NCI-H774 (cell line): ENCODE data around the gene THAP9.
A peak's percentile ranks its signal among the peaks of the same experiment; 100 is the strongest.
"Not testable (repeated sequence)": the region's sequence is repeated elsewhere in the genome, so short reads cannot be mapped to it uniquely, and the experiment has no call there.

Experiments
- DNase-seq: peaks from one replicate; lab custom pipeline; 2025; lab: John Stamatoyannopoulos, UW

Gene THAP9, protein sequence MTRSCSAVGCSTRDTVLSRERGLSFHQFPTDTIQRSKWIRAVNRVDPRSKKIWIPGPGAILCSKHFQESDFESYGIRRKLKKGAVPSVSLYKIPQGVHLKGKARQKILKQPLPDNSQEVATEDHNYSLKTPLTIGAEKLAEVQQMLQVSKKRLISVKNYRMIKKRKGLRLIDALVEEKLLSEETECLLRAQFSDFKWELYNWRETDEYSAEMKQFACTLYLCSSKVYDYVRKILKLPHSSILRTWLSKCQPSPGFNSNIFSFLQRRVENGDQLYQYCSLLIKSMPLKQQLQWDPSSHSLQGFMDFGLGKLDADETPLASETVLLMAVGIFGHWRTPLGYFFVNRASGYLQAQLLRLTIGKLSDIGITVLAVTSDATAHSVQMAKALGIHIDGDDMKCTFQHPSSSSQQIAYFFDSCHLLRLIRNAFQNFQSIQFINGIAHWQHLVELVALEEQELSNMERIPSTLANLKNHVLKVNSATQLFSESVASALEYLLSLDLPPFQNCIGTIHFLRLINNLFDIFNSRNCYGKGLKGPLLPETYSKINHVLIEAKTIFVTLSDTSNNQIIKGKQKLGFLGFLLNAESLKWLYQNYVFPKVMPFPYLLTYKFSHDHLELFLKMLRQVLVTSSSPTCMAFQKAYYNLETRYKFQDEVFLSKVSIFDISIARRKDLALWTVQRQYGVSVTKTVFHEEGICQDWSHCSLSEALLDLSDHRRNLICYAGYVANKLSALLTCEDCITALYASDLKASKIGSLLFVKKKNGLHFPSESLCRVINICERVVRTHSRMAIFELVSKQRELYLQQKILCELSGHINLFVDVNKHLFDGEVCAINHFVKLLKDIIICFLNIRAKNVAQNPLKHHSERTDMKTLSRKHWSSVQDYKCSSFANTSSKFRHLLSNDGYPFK

DNA sequence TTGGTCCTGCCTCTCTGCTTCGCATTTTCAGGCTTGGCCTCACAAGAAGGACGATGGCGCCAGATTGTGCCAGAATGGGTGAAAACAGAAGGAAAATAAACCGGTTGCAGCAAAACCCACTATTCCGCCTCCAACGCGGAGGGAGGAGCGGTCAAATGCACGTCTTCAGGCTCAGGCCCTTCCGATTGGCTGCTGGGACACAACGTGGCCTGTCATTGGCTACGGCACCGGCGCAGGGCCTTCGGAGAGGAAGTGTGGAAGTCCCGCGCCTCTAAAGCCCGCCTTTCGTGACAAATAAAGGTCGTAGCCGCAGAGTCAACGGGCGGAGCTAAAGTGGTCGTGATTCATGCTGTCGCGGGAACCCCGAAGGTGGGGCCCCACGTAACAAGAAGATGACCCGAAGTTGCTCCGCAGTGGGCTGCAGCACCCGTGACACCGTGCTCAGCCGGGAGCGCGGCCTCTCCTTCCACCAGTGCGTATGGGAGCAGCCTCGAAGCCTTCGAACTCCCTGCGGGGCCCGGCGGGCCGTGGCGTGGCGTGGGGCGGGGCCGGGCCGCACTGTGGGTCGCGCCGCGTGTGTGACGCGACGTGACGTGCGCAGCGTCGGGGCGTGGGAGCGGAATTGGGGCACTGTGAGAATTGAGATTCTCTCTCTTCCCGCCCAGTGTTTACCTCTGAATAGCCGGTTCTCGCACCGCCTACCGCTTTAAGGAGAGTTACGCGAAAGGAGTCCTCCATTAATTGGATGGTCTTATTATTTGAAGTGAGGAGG lies at the start of gene THAP9:
Gene THAP9 (plus strand): TSS at position 325 of the 772 bp plus-strand sequence. CDS start 68 bp downstream, at position 393.
- DNase-seq: peak; percentile 90

- DNase-seq: no peak
Observed at GRCh38 chr4:82851318-82851717, 49.2 kb upstream of the THAP9 start.

- DNase-seq: no peak
Observed at GRCh38 chr4:82851885-82852750, 48.4 kb upstream of the THAP9 start.

DNA sequence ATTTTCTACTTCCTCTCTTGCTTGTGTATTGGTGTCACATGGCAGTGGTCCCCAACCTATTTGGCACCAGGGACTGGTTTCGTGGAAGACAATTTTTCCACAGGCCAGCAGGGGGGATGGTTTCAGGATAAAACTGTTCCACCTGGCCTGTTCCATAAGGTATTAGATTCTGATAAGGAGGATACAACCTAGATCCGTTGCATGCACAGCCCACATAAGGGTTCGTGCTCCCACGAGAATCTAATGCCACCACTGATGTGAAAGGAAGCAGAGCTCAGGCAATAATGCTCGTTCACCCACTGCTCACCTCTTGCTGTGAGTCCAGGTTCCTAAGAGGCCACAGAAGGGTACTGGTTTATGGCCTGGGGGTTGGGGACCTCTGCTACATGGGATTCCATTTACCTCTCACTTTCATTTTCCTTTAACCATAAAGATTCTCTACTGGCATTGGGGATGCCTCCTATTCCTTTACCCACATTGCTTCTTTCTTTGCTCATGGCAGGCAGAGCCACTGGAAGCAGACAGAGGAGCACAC lies 47.7 kb upstream of the THAP9 start:
- DNase-seq: no peak

DNA sequence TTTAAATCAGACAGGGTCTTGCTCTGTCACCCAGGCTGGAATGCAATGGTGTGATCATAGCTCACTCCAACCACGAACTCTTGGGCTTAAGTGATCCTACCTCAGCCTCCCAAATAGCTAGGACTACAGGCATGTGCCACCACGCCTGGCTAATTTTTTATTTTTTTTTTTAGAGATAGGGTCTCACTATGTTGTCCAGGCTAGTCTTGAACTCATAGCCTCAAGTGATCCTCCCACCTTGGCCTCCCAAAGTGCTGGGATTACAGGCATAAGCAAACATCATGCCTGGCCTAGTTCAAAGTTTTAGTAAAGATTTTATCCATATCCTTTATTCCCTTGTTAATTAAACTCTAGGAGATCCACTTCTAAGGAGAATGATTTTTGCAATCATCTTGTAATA lies 40.0 kb upstream of the THAP9 start:
- not testable (repeated sequence) for DNase-seq

- DNase-seq: no peak
Observed at GRCh38 chr4:82861529-82861928, 39.0 kb upstream of the THAP9 start.

DNA sequence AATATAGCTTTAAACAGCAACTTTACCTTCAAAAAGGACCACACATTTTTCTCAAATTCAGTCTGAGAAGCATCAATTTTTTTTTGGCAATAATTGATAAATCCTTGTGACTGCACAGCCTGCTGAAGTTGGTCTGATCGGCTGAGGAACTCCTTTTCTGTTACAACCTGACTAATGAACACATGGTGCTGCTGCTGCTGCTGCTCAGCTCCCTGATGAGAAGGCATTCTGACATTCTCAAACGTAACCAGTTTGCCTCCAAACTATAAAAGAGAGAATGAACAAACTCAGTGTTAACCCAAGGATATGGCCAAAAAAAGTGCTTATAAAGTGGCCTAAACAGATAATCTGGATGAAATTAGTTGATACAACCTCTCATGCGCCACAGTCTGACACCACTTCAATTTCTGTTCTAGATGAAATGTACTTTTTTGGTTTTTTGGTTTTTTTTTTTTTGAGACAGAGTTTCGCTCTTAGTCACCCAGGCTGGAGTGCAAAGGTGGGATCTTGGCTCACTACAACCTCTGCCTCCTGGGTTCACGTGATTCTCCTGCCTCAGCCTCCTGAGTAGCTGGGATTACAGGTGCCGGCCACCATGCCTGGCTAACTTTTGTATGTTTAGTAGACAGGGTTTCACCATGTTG lies 36.1 kb upstream of the THAP9 start:
- DNase-seq: no peak

GRCh38 chr4:82865592-82865991 lies 34.9 kb upstream of the THAP9 start:
- DNase-seq: no peak

GRCh38 chr4:82866033-82866432 lies 34.5 kb upstream of the THAP9 start:
- not testable (repeated sequence) for DNase-seq

DNA sequence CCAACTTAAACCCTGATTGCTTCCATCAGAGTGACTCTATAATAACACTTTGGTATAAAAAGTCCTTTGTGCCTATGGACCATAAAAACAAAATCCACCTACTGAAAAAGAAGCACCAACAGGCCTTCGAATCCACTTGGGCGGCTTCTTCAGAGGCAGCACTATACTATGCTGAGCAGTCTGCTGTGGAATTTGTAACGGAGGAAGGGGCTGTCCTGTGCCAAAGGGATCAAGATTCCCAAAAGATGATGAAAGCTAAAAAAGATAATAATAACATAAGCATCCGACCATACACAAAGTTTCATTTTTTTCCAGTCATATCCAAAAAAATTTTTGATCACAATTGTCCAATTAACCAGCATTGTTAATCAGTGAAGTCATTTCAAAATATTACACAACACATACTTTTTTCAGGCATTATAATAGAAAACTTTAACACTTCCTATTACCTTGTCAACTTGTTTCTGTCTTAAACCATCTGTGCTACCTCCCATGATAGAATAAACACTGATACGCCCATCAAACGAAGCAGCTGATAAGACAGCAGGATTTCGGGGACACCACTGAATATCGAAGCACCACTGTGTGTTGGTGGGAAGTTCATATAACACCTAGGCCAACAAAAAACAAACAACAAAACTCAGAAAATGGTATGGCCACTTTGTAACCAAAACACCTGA lies 33.7 kb upstream of the THAP9 start:
- no peak for DNase-seq

- DNase-seq: no peak
Observed at GRCh38 chr4:82868572-82868971, 32.0 kb upstream of the THAP9 start.

DNA sequence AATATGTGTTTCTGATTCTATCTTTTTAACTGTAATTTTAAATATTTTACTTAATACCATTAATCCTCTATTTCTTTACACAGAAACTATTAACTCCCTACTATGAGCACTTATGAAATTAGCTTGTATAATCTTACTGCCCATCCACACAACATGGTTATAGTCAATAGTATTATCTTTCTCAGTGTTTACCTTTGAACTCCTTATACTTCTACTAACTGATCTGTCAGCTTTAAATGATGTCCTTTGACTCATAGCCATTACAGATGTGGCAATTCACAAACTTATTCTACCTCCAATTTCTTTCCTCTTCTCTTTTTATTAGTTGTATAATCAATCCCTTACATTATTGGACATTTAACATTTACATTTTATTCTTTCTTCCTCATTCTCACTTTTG lies 15.1 kb upstream of the THAP9 start:
- no peak for DNase-seq

DNA sequence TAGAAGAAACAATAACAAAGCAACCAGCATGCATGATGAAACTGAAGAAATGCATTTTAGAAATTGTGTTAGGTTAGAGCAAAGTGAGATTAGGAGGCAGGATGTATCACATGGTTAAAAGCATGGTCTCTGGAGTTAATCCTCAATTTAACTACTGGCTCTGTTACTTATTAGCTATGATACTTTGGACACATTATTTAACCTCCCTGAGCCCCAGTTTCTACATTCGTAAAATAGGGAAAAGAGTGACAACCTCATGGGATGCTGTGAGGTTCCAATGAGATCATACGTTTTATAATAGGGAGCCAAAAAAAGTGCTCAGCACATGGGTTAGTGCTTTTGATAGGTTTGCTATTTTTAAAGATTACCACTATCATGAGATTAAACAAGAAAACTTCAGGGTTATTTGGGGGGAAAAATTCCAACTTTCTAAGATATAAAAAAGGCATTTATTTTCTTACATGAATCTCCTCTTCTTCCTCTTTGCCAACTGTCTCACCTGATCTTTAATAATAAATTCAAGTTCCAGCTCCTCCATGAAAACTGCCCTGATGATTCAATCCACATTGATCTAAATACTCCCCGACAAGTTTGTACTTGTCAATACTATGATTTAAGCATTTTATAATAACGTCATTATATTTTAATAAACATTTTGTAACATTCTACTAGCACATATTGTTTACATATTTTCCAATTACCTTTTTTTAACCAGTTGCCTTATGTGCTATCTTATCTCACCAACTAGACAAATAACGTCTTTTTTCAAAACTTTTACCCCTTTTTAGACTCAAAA lies 14.2 kb upstream of the THAP9 start:
- DNase-seq: no peak

DNA sequence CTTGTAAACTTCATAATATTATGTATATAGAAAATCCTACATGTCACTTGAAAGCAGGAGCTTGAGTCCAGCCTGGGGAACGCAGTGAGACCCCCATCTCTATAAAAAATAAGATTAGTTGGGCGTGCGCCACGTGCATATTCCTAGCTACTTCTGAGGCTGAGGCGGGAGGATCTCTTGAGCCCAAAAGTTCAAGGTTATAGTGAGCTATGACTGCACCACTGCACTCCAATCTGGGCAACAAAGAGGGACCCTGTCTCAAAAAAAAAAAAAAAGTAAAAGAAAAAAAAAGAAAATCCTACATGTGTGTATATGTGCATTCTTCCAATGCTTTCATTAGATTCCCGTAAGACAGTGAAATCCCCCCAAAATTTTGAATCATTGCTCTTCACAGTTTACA lies 11.2 kb upstream of the THAP9 start:
- DNase-seq: no peak

GRCh38 chr4:82890528-82890900 lies 10.0 kb upstream of the THAP9 start:
- DNase-seq: no peak

- peak; percentile 84 for DNase-seq
Observed at GRCh38 chr4:82890901-82891706, 9.4 kb upstream of the THAP9 start, which contains the start of gene SEC31A. Gene SEC31A, minus strand, starts transcription at chr4:82891153. Its CDS starts 9,217 bp downstream, at chr4:82881936.

DNA sequence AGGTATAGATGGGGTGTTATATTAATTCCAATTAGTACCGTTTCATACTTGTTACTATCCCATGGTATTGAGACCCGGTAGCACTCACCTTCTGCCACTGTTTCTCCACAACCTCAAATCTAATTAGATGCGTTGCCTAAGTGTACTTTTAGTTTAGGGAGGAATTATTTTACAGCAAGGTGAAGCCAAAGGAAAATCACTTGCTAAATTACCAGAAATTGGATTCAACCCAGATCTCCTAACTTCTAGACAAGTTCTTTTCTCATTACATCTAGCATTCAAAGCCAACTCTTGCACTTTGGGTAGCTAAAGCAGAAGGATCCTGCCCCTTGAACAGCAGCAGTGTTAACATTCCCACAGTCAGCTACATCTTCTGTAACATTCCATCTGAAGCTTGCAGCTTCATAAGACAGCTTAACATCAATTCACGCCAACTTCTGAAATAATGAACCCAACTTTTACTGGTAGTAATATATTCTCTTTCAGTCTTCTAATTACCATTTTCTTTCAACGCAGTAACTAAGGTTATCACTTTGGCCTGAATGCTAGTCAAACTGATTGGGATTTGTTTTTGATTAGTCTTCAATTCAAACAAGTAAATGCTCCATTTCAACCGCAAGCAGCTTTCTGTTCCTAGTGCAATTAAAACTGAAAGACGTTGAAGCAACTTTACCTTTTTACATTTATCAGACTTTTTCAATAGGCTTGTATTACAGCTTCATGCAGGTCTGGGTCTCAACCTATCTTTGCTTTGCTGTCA lies 8.6 kb upstream of the THAP9 start:
- DNase-seq: no peak
